ENCODE data around the gene SLC4A1.
"Not testable (repeated sequence)": the region's sequence is repeated elsewhere in the genome, so short reads cannot be mapped to it uniquely, and the experiment has no call there.

SLC4A1 gene

DNA sequence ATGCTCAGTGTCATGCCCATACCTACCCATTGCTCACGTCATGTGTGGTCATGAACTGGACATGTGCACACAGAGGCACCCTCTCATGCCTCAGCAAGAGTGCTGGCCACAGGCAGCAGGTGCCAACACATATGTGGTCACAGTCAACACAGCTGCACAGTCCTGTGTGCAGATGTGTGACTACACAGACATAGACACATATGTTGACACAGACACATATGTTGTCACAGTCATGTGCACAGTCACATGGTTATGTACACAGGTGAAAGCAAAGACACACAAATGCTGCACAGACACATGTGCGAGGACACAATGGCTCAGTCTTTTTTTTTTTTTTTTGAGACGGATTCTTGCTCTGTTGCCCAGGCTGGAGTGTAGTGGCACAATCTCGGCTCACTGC lies 11.3 kb downstream of the SLC4A1 start:
- DNase-seq (ENCODE audit: low spot score), result no peak

DNA sequence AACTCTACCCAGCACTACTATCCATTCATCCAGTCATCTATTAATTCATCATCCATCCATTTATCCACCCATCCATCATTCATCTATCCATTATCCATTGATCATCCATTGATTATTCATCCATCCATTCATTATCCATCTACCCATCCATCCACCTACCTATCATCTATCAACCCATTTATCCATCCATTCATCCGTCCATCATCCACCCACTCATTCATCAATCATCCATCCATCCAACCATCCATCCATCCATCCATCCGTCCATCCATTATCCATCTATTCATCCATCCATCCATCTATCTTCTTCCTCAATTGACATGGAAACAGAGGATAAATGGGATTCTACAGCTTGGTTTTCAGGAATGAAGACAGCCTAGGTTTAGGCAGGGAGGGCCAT lies 12.0 kb downstream of the SLC4A1 start:
- no peak for DNase-seq (ENCODE audit: low spot score)

GRCh38 chr17:44254361-44255095 lies 13.4 kb downstream of the SLC4A1 start:
- DNase-seq (ENCODE audit: low spot score), result no peak

- no peak for DNase-seq (ENCODE audit: low spot score)
Measured at GRCh38 chr17:44253006-44253405, 14.9 kb downstream of the SLC4A1 start.

- DNase-seq (ENCODE audit: low spot score), result no peak
Measured at GRCh38 chr17:44251062-44251461, 16.9 kb downstream of the SLC4A1 start.

GRCh38 chr17:44249501-44250246 lies 18.3 kb downstream of the SLC4A1 start:
- no peak for DNase-seq (ENCODE audit: low spot score)

DNA sequence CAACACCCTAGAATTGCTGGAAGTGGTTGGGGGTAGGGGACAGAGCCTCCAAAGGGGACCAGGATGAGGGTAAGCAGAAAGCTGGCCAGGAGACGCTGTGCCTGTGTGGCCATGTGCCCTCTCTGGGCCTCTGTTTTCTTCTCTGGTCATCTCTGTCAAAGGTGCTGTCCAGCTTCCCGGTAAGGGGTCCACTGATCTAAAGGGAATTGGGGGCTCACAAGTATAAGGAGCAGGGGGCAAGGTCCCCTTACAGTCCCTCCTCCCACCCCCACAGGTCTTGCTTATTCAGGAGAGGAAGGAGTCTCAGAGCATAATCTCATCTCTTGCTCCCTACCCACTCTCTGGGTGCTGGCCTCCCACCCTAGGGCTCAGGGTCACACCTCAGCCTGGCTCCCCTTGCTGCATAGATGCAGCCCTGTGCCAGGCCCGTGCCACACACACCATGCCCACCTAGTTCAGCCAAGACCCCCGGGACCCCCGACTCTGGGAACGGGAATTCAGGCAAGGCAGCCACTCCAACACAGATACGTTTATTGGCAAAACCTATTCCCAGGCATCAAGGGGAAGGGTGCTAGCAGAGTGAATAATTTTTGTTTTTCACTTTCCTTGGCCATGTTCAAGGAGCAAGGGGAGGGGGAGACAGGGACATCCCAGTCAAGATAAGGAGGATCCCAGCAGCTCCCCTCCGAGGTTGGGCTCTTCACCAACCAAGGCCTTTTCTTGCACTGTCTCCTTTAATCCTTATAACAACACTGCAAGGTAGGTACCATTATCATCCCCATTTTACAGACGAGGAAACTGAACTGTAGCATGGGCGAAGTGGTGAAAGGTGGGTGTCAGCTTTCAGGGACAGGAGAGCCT lies 19.8 kb downstream of the SLC4A1 start:
- no peak for DNase-seq (ENCODE audit: low spot score)

GRCh38 chr17:44247440-44247841 lies 20.5 kb downstream of the SLC4A1 start:
- DNase-seq (ENCODE audit: low spot score), result peak; percentile 61

DNA sequence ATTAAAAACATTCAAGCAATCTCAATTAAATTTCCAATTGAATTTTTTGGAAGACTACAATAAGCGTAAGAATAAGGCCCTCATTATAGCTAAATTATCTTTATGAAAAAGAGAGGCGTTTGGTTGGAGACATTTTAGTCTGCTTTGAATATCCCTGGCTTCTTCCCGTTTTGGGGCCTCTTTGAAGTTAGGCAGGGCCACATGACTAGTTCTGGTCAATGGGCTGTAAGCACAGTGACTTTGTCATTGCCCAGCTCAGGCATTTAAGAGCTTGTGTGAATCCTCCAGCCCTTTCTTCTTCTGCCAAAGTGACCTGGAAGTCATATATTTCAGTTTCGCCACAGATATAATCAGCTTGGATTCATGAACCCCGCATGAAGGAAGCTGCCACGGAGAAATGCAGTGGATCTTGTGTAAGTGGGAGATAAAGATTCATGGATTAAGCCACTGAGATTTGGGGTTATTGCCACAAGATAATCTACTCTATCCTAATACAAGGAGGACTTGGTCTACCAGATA lies 26.8 kb downstream of the SLC4A1 start:
- no peak for DNase-seq (ENCODE audit: low spot score)

GRCh38 chr17:44237886-44238285 lies 30.0 kb downstream of the SLC4A1 start:
- DNase-seq (ENCODE audit: low spot score), result not testable (repeated sequence)

GRCh38 chr17:44236444-44236991 lies 31.4 kb downstream of the SLC4A1 start:
- no peak for DNase-seq (ENCODE audit: low spot score)

DNA sequence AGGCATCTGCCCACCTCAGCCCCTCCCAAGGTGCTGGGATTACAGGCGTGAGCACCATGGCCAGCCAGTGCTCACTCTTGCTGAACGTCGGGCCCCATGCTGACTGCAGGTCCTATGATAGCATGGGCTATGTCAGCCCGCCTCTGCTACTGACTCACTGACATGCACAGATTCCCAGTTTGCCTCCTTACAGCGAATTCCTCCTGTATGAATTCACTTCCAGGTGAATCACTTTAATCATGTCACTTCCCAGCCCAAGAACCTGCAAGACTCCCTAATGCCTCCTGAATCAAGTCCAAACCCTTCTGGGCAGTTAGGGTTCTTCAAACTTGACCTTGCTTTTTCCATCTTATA lies 32.4 kb downstream of the SLC4A1 start:
- DNase-seq (ENCODE audit: low spot score), result no peak

- DNase-seq (ENCODE audit: low spot score), result no peak
Measured at GRCh38 chr17:44233582-44233981, 34.4 kb downstream of the SLC4A1 start.

- DNase-seq (ENCODE audit: low spot score), result no peak
Measured at GRCh38 chr17:44232061-44232460, 35.9 kb downstream of the SLC4A1 start.

- no peak for DNase-seq (ENCODE audit: low spot score)
Measured at GRCh38 chr17:44230140-44230539, 37.8 kb downstream of the SLC4A1 start.

DNA sequence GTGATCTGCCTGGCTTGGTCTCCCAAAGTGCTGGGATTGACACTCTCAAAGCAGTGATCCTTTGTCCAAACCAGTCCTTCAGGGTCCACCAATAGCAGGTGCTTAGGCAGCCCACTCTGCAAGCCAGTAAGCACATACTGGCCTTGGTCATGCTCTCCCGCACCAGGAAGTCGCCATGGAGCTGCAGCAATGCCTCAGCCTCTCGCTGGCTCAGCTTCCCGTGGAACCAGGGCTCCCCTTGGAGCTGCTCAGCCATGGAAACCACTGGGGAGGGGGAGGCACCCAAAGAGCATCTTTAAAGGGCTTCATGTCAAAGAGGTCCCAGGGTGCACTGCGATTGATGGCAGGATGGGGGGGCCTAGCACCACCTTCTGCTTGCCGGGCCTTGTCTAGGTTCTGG lies 38.8 kb downstream of the SLC4A1 start:
- no peak for DNase-seq (ENCODE audit: low spot score)

DNA sequence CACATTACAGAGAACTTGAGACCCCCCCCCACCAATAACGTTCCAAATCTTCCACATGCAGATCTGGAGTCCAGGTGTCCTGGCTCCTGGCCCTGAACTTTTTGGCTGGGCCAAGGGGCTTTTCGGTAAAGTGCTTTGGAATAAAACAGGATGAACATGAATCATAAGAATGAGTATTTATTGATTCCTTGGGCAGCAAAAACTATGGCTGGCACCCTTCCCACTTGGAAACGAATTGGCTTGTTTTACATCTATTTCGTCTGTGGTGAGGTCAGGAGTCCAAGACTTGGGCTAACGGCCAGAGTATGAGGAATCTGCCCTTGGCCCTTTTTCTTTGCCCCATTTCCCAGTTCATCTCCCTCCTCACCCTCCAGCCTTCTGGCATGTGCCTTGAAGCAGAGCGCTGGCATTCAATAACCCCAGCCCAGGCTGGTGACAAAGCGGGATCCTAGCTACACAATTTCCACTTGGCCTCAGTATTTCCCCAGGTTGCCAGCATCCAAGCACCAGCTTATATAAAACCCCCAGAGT lies 44.3 kb downstream of the SLC4A1 start:
- no peak for DNase-seq (ENCODE audit: low spot score)

DNA sequence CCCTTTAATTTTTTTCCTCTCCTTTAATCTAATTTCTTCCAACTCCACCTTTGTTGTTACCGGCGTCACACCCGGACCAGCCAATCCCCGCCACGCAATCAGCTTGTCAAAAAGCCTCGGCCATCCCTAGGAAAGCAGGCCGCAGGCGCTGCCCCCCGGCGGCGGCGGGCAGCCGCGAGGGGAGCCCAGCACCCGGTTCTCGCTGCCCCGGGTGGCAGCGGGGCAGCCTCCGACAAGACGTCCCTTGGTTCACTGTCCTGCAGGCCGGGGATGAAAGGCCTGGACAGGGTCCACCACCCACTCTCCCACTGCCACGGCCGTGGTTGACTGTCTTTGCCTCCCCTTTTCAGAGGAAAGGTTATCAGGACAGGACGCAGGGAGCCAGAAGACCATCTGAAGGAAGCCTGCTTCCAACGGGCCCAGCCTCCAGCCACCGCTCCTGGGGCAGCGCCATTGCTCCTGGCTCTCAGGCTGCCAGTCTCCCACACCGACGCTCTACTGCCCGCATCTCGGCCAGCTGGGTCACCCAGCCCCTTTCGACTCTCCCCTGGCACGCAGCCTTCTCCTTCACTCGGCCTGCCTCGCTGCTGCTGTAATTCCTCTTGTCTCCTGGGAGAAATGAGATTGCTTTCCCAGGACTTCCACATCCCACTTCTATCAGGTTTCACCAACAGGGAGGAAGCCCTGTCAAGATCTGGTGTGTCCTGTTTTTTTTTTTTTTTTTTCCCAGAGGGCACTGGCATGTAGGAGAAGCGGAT lies 45.6 kb downstream of the SLC4A1 start:
- peak; percentile 87 for DNase-seq (ENCODE audit: low spot score)

DNA sequence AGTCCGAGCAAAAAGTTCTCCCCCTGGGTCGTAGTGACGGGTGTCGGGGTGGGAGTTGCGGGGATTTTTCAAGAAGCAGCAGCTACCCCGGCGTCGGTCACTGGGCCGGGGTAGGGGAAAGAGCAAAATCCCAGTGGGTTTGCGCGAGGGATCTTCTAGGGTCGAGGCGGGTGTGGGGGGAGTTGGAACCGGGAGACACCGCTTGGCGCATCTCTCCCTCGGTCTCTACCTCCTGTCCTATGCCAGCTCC lies 46.1 kb downstream of the SLC4A1 start:
- peak; percentile 49 for DNase-seq (ENCODE audit: low spot score)

DNA sequence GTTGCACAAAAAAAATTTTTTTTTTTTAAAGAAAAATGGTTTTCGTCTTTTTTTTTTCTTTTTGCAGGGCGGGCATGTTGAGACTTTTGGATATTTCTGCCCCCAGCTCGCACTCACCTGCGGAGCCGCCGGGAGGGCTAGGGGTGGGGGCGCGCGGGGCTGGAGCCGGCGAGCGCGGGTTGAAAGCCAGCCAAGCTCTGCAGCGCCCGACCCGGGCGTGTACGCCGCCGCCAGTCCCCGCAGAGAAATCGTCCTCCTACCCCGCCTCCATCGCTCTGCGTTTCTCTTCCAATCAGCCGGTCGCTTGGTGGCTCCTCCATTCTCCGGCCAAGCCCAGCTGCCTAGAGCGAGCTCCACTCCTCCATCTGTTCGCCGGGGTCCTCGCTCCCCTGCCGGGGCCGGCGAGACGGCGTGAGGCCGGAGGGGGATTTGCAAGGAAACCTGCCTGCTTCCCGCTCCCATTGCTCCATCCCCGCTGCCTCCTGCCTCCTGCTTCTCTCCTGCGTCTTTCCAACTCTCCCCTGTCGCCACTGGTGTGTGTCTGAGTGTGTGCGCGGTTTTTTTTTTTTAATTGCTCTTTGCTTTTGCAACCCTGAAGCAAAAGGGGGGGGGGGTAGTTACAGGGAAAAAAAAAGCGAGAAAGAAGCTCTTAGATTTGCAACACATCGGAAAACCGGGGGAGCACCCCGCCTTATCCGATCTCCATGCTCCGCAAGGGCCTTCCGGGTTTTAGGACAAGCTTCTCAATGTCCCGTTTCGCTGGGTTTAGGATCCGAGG lies 46.7 kb downstream of the SLC4A1 start:
- peak; percentile 75 for DNase-seq (ENCODE audit: low spot score)

Measured in HuH-7.5 (cell line).